ENCODE measurements around the gene MCTP1. TPM values are rescaled to one million over a fixed set of nuclear protein-coding genes. Genes with fewer than 3 reads are reported as not detected.

MCTP1 gene
- total RNA-seq, 1 experiment from 2014 or later: 2.5 TPM

DNA sequence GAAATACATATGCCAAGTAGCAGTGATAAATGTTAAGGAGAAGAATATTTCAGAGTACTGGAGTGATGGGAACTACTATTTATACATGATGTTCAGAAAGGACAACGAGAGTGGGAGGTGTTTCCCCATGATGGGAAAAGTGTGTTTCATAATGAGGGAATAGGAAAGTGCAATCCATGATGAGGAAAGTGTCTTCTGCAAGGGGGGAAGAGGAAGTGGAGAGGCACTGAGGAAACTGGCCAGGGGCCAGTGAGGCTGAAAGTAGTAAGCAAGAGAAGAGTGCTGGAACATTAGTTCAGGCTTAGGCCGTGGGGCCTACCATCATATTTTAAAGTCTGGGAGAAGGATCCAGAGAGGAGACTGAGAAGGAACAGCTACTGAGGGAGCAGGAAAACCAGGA lies 339.2 kb downstream of the MCTP1 start:
- no peak overlapping the region for H4K5ac ChIP-seq (ENCODE audit: insufficient read length, low read depth, low read length)
- H2BK20ac ChIP-seq (ENCODE audit: low read depth, low read length, poor library complexity, severe bottlenecking): no peak overlapping the region
- no CpG with 5 or more reads among the region's 2 CpGs for WGBS (ENCODE audit: extremely low coverage, insufficient read length, low lambda C conversion rate)
- TF ChIP-seq, protein P1, sequence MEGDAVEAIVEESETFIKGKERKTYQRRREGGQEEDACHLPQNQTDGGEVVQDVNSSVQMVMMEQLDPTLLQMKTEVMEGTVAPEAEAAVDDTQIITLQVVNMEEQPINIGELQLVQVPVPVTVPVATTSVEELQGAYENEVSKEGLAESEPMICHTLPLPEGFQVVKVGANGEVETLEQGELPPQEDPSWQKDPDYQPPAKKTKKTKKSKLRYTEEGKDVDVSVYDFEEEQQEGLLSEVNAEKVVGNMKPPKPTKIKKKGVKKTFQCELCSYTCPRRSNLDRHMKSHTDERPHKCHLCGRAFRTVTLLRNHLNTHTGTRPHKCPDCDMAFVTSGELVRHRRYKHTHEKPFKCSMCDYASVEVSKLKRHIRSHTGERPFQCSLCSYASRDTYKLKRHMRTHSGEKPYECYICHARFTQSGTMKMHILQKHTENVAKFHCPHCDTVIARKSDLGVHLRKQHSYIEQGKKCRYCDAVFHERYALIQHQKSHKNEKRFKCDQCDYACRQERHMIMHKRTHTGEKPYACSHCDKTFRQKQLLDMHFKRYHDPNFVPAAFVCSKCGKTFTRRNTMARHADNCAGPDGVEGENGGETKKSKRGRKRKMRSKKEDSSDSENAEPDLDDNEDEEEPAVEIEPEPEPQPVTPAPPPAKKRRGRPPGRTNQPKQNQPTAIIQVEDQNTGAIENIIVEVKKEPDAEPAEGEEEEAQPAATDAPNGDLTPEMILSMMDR (conservative IDR thresholded peaks at IDR 0.05): no peak
- no peak for DNase-seq
- no peak overlapping the region for H3K14ac ChIP-seq (ENCODE audit: insufficient read depth, low read length)
- H4K91ac ChIP-seq (ENCODE audit: insufficient read length, low read depth, low read length): no peak overlapping the region
- no peak overlapping the region for H3K9ac ChIP-seq (ENCODE audit: extremely low read depth, insufficient read length, low read length)
- H3K4ac ChIP-seq (ENCODE audit: low read depth, low read length): no peak overlapping the region
- H3K4me2 ChIP-seq (ENCODE audit: insufficient read depth, insufficient read length, low read length): no peak overlapping the region
- H3K18ac ChIP-seq (ENCODE audit: insufficient read length, low read depth, low read length): no peak overlapping the region
- H3K4me1 ChIP-seq (ENCODE audit: insufficient read depth, low read length): peaks cover 3% of the 10 kb centered on the region; the same call in 1 of the 2 replicates
- H3K9me3 ChIP-seq (ENCODE audit: control insufficient read depth, low read depth, low read length): no peaks in the 10 kb centered on the region
- H3K23me2 ChIP-seq (ENCODE audit: insufficient read length, low read depth, low read length, poor library complexity, severe bottlenecking): no peaks in the 10 kb centered on the region
- H3K56ac ChIP-seq (ENCODE audit: insufficient read length, low read depth, low read length): no peak overlapping the region
- H3K79me2 ChIP-seq (ENCODE audit: insufficient read depth, low read length): no peaks in the 10 kb centered on the region
- no peaks in the 10 kb centered on the region for H3K27me3 ChIP-seq (ENCODE audit: insufficient read depth, low read length)
- H3T11ph ChIP-seq (ENCODE audit: low read length): no peak overlapping the region
- no peaks in the 10 kb centered on the region for H3K79me1 ChIP-seq (ENCODE audit: insufficient read depth, low read depth, low read length, poor library complexity, severe bottlenecking)
- no peak overlapping the region for H3K23ac ChIP-seq (ENCODE audit: insufficient read length, low read depth, low read length)
- no peak overlapping the region for H2AFZ ChIP-seq (ENCODE audit: low read length)
- H3K4me1 Mint-ChIP-seq: peaks cover 0 to 6% of the 10 kb centered on the region in 2 experiments; a peak in 3 of 4 replicates
- no peaks in the 10 kb centered on the region for H3K36me3 Mint-ChIP-seq (ENCODE audit: insufficient read depth in 1 of 3, low read depth in 3 of 3)
- no peak overlapping the region for H3K27ac Mint-ChIP-seq
- H3K27me3 Mint-ChIP-seq (ENCODE audit: low read depth): no peaks in the 10 kb centered on the region
- H2AK5ac ChIP-seq (ENCODE audit: insufficient read length, low read length): no peak overlapping the region
- no peak overlapping the region for H3K4me3 Mint-ChIP-seq
- no peak overlapping the region for H3K27ac ChIP-seq (ENCODE audit: insufficient read length, low read depth, low read length)
- H2BK5ac ChIP-seq (ENCODE audit: insufficient read length, low read length): no peak overlapping the region
- no peak overlapping the region for H2BK12ac ChIP-seq (ENCODE audit: insufficient read length, low read depth, low read length)
- no peaks in the 10 kb centered on the region for H4K20me1 ChIP-seq (ENCODE audit: control insufficient read depth, insufficient read depth, insufficient read length)
- no peaks in the 10 kb centered on the region; a peak in 1 of 5 replicates for H3K9me3 Mint-ChIP-seq
- no peak overlapping the region for H2BK15ac ChIP-seq (ENCODE audit: low read depth, low read length)
- no peak overlapping the region for H4K8ac ChIP-seq (replicated peaks; ENCODE audit: insufficient read length, low read depth, low read length)
- H2BK120ac ChIP-seq (ENCODE audit: low read depth, low read length, poor library complexity, severe bottlenecking): no peak overlapping the region

All from H9 (cell line).